GM21786 (cell line): ENCODE measurements around the gene CRLF2.
A peak's percentile ranks its signal among the peaks of the same experiment; 100 is the strongest.
"Not testable (repeated sequence)": the region's sequence is repeated elsewhere in the genome, so short reads cannot be mapped to it uniquely, and the experiment has no call there.

Source experiments
- ATAC-seq: cut with Tn5 transposase; IDR thresholded peaks from one replicate; pipeline ENCODE4 v1.9.1; 2021; ENCODE audit not compliant: unreplicated experiment

CRLF2 gene, protein sequence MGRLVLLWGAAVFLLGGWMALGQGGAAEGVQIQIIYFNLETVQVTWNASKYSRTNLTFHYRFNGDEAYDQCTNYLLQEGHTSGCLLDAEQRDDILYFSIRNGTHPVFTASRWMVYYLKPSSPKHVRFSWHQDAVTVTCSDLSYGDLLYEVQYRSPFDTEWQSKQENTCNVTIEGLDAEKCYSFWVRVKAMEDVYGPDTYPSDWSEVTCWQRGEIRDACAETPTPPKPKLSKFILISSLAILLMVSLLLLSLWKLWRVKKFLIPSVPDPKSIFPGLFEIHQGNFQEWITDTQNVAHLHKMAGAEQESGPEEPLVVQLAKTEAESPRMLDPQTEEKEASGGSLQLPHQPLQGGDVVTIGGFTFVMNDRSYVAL

GRCh38 chrX:1212532-1212931 lies at the start of gene CRLF2:
Gene CRLF2, minus strand, starts transcription at chrX:1212649. Its CDS starts 15 bp downstream, at chrX:1212634.
- peak; percentile 73 for ATAC-seq

GRCh38 chrX:1261771-1262170 lies 49.3 kb upstream of the CRLF2 start:
- ATAC-seq: not testable (repeated sequence)

- ATAC-seq: no peak
These were observed 48.8 kb upstream of the CRLF2 start for GRCh38 chrX:1261285-1261684.

DNA sequence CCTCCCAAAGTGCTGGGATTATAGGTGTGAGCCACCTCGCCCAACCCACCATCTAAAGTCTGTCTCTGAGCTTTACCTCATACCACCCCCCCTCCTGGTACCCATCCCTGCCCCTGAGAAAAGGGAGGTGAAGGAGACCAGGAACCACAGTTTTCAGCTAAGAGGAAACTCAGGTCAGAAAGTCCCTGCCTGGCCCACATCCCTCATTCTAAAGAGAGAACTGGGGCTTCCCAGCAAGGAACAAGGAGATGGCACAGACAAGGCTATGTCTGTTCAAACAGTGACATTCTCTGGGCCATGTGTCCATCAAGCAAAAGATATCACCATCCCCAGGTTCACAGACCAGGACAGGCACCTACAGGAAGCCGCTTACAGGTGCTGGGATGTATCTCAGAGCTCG lies 40.4 kb upstream of the CRLF2 start:
- ATAC-seq: no peak

- peak; percentile 43 for ATAC-seq
These were observed 36.8 kb upstream of the CRLF2 start for GRCh38 chrX:1249101-1249887.

GRCh38 chrX:1248331-1249061 lies 36.0 kb upstream of the CRLF2 start:
- no peak for ATAC-seq

- ATAC-seq: no peak
These were observed 34.4 kb upstream of the CRLF2 start for GRCh38 chrX:1246816-1247215.

GRCh38 chrX:1244164-1245076 lies 32.0 kb upstream of the CRLF2 start:
- no peak for ATAC-seq

GRCh38 chrX:1242891-1243402 lies 30.5 kb upstream of the CRLF2 start:
- no peak for ATAC-seq

DNA sequence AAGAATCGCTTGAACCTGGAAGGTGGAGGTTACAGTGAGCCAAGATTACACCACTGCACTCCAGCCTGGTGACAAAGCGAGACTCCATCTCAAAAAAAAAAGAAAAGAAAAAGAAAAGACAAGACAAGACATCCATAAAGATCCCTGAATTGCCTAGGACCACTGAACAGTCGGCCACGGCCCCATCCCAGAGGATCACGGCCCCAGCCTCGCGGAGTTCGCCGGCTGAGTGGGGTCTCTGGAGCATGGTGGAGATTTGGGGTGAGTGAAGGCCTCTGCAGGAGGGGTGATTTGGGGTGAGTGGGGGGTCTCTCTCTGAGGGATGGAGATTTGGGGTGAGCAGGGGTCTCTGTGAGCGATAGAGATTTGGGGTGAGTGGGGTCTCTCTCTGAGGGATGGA lies 28.1 kb upstream of the CRLF2 start:
- ATAC-seq: not testable (repeated sequence)

- no peak for ATAC-seq
These were observed 27.3 kb upstream of the CRLF2 start for GRCh38 chrX:1239681-1240142.

GRCh38 chrX:1231850-1232465 lies 19.5 kb upstream of the CRLF2 start:
- ATAC-seq: no peak

DNA sequence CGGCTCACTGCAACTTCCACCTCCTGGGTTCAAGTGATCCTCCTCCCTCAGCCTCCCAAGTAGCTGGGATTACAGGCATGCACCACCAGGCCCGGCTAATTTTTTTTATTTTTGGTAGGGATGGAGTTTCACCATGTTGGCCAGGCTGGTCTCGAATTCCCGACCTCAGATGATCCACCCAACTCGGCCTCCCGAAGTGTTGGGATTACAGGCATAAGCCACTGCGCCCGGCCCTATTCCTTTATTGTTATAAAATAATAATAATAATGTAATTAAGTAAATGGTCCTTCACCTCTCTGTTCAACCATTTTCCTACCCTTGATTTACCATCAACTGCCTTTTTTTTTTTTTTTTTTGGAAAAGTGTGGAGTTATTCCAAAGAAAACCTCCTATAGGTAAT lies 15.7 kb upstream of the CRLF2 start:
- ATAC-seq: not testable (repeated sequence)

DNA sequence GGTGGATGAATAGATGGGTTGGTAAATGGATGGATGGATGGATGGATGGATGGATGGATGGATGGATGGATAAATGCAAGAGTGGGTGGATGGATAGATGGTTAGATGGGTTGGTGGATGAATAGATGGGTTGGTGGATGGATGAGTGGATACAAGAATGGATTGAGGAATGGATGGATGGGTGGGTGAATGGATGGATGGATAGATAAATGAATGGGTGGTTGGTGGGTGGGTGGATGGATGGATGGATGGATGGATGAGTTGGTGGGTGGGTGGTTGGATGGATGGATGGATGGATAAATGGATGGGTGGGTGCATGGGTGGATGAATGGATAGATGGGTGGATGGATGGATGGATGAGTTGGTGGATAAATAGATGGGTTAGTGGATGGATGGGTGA lies 13.8 kb upstream of the CRLF2 start:
- no peak for ATAC-seq

GRCh38 chrX:1224954-1225353 lies 12.5 kb upstream of the CRLF2 start:
- no peak for ATAC-seq

- ATAC-seq: no peak
These were observed 10.8 kb upstream of the CRLF2 start for GRCh38 chrX:1223242-1223600.

DNA sequence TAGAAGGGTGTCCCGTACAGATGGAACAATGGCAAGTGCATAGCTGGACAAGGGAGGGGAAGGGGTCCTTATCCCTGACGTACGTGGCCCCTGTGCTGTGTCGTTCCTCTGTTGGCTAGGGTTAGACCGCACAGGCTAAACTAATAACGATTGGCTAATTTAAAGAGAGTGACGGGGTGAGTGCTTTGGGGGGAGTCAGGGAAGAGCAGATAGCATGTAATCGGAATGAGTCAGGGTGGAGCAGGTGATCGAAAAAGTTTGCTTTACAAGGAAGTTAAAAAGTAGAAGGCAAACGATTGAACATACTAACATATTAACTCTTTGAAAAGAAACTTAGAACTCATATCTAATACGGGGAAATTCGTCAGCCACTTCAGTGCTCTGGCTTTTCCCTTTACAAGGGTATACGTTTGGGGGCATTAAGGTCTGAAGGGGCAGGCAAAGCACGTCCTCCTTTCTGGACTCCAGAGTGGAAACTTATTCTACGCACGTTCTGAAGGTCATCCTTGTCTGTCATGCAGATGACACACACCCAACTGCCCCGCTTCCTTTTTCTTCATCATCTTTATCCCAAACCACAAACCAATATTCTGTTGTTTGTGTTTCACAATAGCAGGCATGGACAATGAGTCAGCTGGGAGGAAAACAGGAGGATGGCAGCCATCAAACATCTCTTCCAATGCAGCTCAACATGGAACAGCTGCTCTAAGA lies 10.2 kb upstream of the CRLF2 start:
- no peak for ATAC-seq

DNA sequence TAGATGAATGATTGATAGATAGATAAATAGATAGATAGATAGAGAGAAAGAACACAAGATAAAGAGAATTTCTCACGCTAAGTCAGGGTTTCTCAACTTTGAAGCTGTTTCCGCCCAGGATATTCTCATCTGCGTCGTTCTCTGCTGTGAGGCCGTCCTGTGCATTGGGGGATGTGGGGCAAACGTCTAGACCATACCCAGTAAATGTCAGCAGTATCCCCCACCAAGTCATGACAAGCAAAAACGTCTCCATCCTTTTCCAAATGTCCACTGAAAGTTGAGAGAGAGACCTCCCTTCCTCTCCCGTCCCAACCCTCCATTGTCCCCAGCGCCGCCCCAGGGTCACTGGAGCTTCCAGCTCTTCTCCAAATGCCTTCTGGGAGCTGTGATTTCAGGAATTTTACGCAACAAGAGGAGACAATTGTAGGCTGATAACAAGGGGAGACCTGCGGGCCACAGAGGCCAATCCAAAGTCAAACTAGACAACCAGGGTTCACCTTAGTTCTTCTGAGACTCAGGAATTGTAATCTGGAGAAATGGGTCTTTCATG lies 8.9 kb upstream of the CRLF2 start:
- no peak for ATAC-seq

DNA sequence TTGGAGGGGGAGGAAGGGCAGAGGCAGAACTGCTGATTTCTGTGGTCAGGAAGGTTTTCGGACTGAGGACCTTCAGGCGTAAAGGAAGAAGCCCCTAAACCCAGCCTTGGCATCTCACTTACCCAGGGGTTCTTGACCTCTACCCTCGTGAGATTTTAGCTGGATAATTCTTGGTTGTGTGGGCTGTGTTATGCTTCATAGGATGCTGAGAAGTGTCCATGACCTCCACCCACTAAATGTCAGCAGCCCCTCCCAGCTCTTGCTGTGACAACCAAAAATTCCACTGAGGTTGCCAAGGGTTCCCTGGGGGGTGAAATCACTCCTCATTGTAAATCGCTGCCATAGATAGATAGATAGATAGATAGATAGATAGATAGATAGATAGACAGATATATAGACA lies 5.8 kb upstream of the CRLF2 start:
- ATAC-seq: no peak
